Measurements from ENCODE around the gene CENPM. TPM values are rescaled to one million over a fixed set of nuclear protein-coding genes. Genes with fewer than 3 reads are reported as not detected.

Gene CENPM
- total RNA-seq, 2 donors from 2014 or later, result 0.79 to 2.0 TPM

Small RNA genes within 50 kb of the gene (microRNA-seq; reads per million reads assigned to microRNA genes)
- 48.0 to 226 reads per million in 2 donors for gene MIR33A

Other genes starting within 250 kb of the CENPM start
- gene MEI1, start 247.6 kb downstream of the CENPM start, total RNA-seq, result 1 to 10 TPM in 1 of 2 donors, under 1 TPM in 1; 0.42 to 1.7 TPM
- 1 to 10 TPM; 4.9 to 5.4 TPM for gene CCDC134, start 146.5 kb downstream of the CENPM start, total RNA-seq
- 10 to 100 TPM; 58.7 to 84.0 TPM for gene SREBF2, start 114.0 kb downstream of the CENPM start, total RNA-seq
- 1 to 10 TPM; 1.1 to 3.3 TPM for gene SHISA8, start 32.1 kb downstream of the CENPM start, total RNA-seq
- gene TNFRSF13C, start 20.3 kb downstream of the CENPM start, total RNA-seq, result under 1 TPM; 0.29 to 0.44 TPM
- under 1 TPM; 0.09 to 0.24 TPM for gene SEPTIN3, start 22.3 kb upstream of the CENPM start, total RNA-seq
- under 1 TPM; 0.42 to 0.50 TPM for gene WBP2NL, start 51.6 kb upstream of the CENPM start, total RNA-seq
- gene NAGA, start 123.7 kb upstream of the CENPM start, total RNA-seq, result 10 to 100 TPM; 16.7 to 21.1 TPM
- gene PHETA2, start 127.1 kb upstream of the CENPM start, total RNA-seq, result 10 to 100 TPM in 1 of 2 donors, 1 to 10 TPM in 1; 8.7 to 11.3 TPM
- 100 to 1,000 TPM; 119 to 151 TPM for gene SMDT1, start 132.5 kb upstream of the CENPM start, total RNA-seq
- 100 to 1,000 TPM; 224 to 247 TPM for gene NDUFA6, start 143.6 kb upstream of the CENPM start, total RNA-seq
- gene CYP2D6, start 183.7 kb upstream of the CENPM start, total RNA-seq, result under 1 TPM; 0.31 to 0.59 TPM